HepG2 (cell line): ENCODE data around the gene DCST2. TPM values are rescaled to one million over a fixed set of nuclear protein-coding genes. Genes with fewer than 3 reads are reported as not detected.

Experiments used
- HIC2 ChIP-seq: sonication (generic); formaldehyde crosslinking; IDR thresholded peaks from 2 replicates; pipeline ENCODE4 v1.9.0; 2022; ENCODE audit warnings: low read depth, missing genetic modification reagents
- KAT2B ChIP-seq: fragments of 150-350 bp; IDR thresholded peaks from 2 replicates; pipeline ENCODE4 v1.6.1; 2014; ENCODE audit warnings: low read depth, low read length, borderline replicate concordance
- KDM2A ChIP-seq: sonication (generic); formaldehyde crosslinking; IDR thresholded peaks from 2 replicates; pipeline ENCODE4 v1.4.0; 2020; ENCODE audit warnings: low read depth, missing genetic modification reagents, borderline replicate concordance
- MEIS2 ChIP-seq: sonication (generic); formaldehyde crosslinking; IDR thresholded peaks from 2 replicates; pipeline ENCODE4 v1.9.0; 2021; ENCODE audit warnings: mild to moderate bottlenecking, missing genetic modification reagents
- MZF1 ChIP-seq: sonication (generic); formaldehyde crosslinking; IDR thresholded peaks from 2 replicates; pipeline ENCODE4 v1.8.1; 2023; ENCODE audit warnings: mild to moderate bottlenecking, missing genetic modification reagents, borderline replicate concordance
- NAIF1 ChIP-seq: sonication (generic); formaldehyde crosslinking; IDR thresholded peaks from 2 replicates; pipeline ENCODE4 v1.5.0; 2020; ENCODE audit warnings: mild to moderate bottlenecking, missing genetic modification reagents, borderline replicate concordance
- NFYC ChIP-seq: IDR thresholded peaks from 2 replicates; pipeline ENCODE4 v1.6.1; 2016; ENCODE audit warnings: missing genetic modification reagents, missing compliant biosample characterization
- REXO4 ChIP-seq: sonication (generic); formaldehyde crosslinking; IDR thresholded peaks from 2 replicates; pipeline ENCODE4 v1.8.0; 2022; ENCODE audit warnings: missing genetic modification reagents, mild to moderate bottlenecking, borderline replicate concordance
- SNAPC5 ChIP-seq: sonication (generic); formaldehyde crosslinking; IDR thresholded peaks from 2 replicates; pipeline ENCODE4 v1.8.1; 2023; ENCODE audit warnings: mild to moderate bottlenecking, missing genetic modification reagents, borderline replicate concordance
- YEATS4 ChIP-seq: sonication (generic); formaldehyde crosslinking; IDR thresholded peaks from 2 replicates; pipeline ENCODE4 v1.4.0; 2020; ENCODE audit warnings: missing genetic modification reagents, borderline replicate concordance
- ZNF251 ChIP-seq: sonication (generic); formaldehyde crosslinking; IDR thresholded peaks from 2 replicates; pipeline ENCODE4 v1.9.0; 2021; ENCODE audit warnings: mild to moderate bottlenecking, missing genetic modification reagents
- ZNF552 ChIP-seq: sonication (generic); formaldehyde crosslinking; IDR thresholded peaks from 2 replicates; pipeline ENCODE4 v1.9.0; 2022; ENCODE audit warnings: missing genetic modification reagents, mild to moderate bottlenecking, borderline replicate concordance
- ZSCAN22 ChIP-seq: sonication (generic); formaldehyde crosslinking; IDR thresholded peaks from 2 replicates; pipeline ENCODE4 v1.4.0; 2020; ENCODE audit warnings: mild to moderate bottlenecking, missing genetic modification reagents
- polyA plus RNA-seq, 8 experiments: library from polyadenylated mRNA; depleted of rRNA in 3 of 8; stranded (reverse) in 7 of 8; unstranded in 1 of 8; fragments of >200 nt; fragmentation: Illumina TruSeq in 4 of 8; extraction: Trizol in 4 of 8; gene quantifications; 2 replicates each; pipeline versions ENCODE4 v1.2.1 to v1.2.3, GENCODE V29; 2011 to 2016; ENCODE audit warnings: low read depth in 4 of 8, missing spikeins in 1 of 8, mixed read lengths in 1 of 8; ENCODE audit not compliant: insufficient read depth in 1 of 8
- total RNA-seq, 5 experiments: library from RNA; depleted of rRNA; stranded (reverse); fragments of >200 nt; fragmentation: Illumina TruSeq; extraction: Trizol; gene quantifications; 2 replicates each; pipeline ENCODE4 v1.2.3, GENCODE V29; 2016; ENCODE audit warnings: low read depth in 1 of 5
- TF ChIP-seq, protein P1 (sequence below): sonication (generic); formaldehyde crosslinking; IDR thresholded peaks from 2 replicates; pipeline ENCODE4 v1.5.1; 2020; ENCODE audit warnings: mild to moderate bottlenecking, moderate library complexity, missing genetic modification reagents
- TF ChIP-seq, protein P2 (sequence below): sonication (generic); formaldehyde crosslinking; IDR thresholded peaks from 2 replicates; pipeline ENCODE4 v1.4.0; 2020; ENCODE audit warnings: missing genetic modification reagents, borderline replicate concordance
- TF ChIP-seq, protein P3 (sequence below): sonication (generic); formaldehyde crosslinking; IDR thresholded peaks from 2 replicates; pipeline ENCODE4 v1.8.0; 2022; ENCODE audit warnings: mild to moderate bottlenecking, missing genetic modification reagents, moderate library complexity
- TF ChIP-seq, protein P4 (sequence below): sonication (generic); formaldehyde crosslinking; IDR thresholded peaks from 2 replicates; pipeline ENCODE4; 2020; ENCODE audit warnings: missing genetic modification reagents, mild to moderate bottlenecking, borderline replicate concordance

The DCST2 gene
- total and polyA plus RNA-seq, 2 of the 13 experiments (the other 11 are each of a cell fraction or from before 2014, with no cell fraction given), result 0.74 TPM; not detected in 1

DNA sequence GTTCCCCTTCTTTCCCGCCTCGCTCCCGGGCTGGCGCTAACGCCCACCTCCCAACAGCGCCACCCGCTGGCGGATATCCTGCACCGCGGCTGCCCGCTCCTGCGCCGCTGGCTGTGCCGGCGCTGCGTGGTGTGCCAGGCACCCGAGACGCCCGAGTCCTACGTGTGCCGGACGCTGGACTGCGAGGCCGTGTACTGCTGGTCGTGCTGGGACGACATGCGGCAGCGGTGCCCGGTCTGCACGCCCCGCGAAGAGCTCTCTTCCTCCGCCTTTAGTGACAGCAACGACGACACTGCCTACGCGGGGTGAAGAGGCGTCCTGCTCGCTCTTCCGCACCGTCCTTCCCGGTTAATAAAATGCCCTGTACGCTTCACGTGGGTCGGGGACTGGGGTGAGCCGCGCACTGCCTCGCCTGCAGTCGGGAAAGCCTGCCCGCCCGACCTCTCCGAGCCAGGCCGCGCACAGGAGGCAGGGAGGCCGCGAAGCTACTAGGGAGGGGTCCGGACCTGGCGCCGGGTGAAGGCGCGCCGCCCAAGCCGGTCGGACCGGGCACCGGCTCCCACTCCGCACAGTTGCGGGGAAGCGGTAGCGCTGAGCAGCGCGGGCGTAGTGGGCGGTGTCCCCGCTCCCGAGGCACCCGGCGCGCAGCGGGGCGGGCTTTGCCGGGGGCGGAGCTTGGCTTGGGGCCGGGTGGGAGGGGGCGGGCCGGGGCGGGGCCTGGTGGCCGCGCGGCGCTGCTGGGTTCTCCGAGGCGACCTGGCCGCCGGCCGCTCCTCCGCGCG is 17.2 kb upstream of the DCST2 start, which contains the start of gene ADAM15 (continued):
- TF ChIP-seq, protein P1, sequence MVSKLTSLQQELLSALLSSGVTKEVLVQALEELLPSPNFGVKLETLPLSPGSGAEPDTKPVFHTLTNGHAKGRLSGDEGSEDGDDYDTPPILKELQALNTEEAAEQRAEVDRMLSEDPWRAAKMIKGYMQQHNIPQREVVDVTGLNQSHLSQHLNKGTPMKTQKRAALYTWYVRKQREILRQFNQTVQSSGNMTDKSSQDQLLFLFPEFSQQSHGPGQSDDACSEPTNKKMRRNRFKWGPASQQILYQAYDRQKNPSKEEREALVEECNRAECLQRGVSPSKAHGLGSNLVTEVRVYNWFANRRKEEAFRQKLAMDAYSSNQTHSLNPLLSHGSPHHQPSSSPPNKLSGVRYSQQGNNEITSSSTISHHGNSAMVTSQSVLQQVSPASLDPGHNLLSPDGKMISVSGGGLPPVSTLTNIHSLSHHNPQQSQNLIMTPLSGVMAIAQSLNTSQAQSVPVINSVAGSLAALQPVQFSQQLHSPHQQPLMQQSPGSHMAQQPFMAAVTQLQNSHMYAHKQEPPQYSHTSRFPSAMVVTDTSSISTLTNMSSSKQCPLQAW (CRISPR knock-in tag), result peak; percentile 93
- TF ChIP-seq KAT2B (no peak), SNAPC5 (CRISPR knock-in tag) (no peak), REXO4 (no peak), ZNF552 (CRISPR knock-in tag) (0 out of 2 replicates have a peak, but pooled peaks have one; percentile 29), MEIS2 (peak; percentile 45; the same call in 1 of the 2 replicates), KDM2A (CRISPR knock-in tag) (peak; percentile 95), NAIF1 (peak; percentile 73; the same call in 1 of the 2 replicates), ZSCAN22 (no peak), HIC2 (CRISPR knock-in tag) (peak; percentile 91), MZF1 (CRISPR knock-in tag) (no peak), YEATS4 (CRISPR knock-in tag) (peak; percentile 83), NFYC (no peak), ZNF251 (CRISPR knock-in tag) (0 out of 2 replicates have a peak, but pooled peaks have one; percentile 47)
- TF ChIP-seq, protein P2, sequence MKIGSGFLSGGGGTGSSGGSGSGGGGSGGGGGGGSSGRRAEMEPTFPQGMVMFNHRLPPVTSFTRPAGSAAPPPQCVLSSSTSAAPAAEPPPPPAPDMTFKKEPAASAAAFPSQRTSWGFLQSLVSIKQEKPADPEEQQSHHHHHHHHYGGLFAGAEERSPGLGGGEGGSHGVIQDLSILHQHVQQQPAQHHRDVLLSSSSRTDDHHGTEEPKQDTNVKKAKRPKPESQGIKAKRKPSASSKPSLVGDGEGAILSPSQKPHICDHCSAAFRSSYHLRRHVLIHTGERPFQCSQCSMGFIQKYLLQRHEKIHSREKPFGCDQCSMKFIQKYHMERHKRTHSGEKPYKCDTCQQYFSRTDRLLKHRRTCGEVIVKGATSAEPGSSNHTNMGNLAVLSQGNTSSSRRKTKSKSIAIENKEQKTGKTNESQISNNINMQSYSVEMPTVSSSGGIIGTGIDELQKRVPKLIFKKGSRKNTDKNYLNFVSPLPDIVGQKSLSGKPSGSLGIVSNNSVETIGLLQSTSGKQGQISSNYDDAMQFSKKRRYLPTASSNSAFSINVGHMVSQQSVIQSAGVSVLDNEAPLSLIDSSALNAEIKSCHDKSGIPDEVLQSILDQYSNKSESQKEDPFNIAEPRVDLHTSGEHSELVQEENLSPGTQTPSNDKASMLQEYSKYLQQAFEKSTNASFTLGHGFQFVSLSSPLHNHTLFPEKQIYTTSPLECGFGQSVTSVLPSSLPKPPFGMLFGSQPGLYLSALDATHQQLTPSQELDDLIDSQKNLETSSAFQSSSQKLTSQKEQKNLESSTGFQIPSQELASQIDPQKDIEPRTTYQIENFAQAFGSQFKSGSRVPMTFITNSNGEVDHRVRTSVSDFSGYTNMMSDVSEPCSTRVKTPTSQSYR, result no peak; the same call in 1 of the 2 replicates
- TF ChIP-seq, protein P3, sequence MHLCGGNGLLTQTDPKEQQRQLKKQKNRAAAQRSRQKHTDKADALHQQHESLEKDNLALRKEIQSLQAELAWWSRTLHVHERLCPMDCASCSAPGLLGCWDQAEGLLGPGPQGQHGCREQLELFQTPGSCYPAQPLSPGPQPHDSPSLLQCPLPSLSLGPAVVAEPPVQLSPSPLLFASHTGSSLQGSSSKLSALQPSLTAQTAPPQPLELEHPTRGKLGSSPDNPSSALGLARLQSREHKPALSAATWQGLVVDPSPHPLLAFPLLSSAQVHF (CRISPR knock-in tag), result no peak
- TF ChIP-seq, protein P4, sequence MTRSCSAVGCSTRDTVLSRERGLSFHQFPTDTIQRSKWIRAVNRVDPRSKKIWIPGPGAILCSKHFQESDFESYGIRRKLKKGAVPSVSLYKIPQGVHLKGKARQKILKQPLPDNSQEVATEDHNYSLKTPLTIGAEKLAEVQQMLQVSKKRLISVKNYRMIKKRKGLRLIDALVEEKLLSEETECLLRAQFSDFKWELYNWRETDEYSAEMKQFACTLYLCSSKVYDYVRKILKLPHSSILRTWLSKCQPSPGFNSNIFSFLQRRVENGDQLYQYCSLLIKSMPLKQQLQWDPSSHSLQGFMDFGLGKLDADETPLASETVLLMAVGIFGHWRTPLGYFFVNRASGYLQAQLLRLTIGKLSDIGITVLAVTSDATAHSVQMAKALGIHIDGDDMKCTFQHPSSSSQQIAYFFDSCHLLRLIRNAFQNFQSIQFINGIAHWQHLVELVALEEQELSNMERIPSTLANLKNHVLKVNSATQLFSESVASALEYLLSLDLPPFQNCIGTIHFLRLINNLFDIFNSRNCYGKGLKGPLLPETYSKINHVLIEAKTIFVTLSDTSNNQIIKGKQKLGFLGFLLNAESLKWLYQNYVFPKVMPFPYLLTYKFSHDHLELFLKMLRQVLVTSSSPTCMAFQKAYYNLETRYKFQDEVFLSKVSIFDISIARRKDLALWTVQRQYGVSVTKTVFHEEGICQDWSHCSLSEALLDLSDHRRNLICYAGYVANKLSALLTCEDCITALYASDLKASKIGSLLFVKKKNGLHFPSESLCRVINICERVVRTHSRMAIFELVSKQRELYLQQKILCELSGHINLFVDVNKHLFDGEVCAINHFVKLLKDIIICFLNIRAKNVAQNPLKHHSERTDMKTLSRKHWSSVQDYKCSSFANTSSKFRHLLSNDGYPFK, result peak; percentile 86
